Lung (tissue), 12 donors: ENCODE measurements around the gene B3GALT4. TPM values are rescaled to one million over a fixed set of nuclear protein-coding genes. Genes with fewer than 3 reads are reported as not detected.

ENCODE experiments used
- ATAC-seq: fragments of 200-7000 bp; cut with Tn5 transposase; one replicate; pipeline ENCODE4 v1.9.1; 2020; ENCODE audit warnings: moderate number of reproducible peaks; ENCODE audit not compliant: insufficient read depth, low FRiP score
- DNase-seq, 3 donors: peaks; one replicate each; pipeline ENCODE4 v3.0.0-alpha.2; 2013 to 2017
- H3K27ac ChIP-seq, 2 donors: one replicate each; pipeline ENCODE4 v1.5.1; 2013; ENCODE audit warnings: mild to moderate bottlenecking in 2 of 2, moderate library complexity in 2 of 2, control low read depth in 1 of 2, inconsistent platforms in 1 of 2, low read depth in 1 of 2, low read length in 1 of 2
- H3K27me3 ChIP-seq, 3 donors: one replicate each; pipeline ENCODE4 v1.5.1; 2013; ENCODE audit warnings: low read length in 2 of 3; ENCODE audit not compliant: control insufficient read depth in 3 of 3, insufficient read depth in 3 of 3
- H3K36me3 ChIP-seq, 4 donors: one replicate each; pipeline ENCODE4 v1.5.1; 2013; ENCODE audit warnings: low read length in 4 of 4, mild to moderate bottlenecking in 1 of 4, moderate library complexity in 1 of 4; ENCODE audit not compliant: control insufficient read depth in 4 of 4, insufficient read depth in 4 of 4
- H3K4me1 ChIP-seq, 5 donors: one replicate each; pipeline ENCODE4 v1.5.1; 2013; ENCODE audit warnings: low read length in 5 of 5, mild to moderate bottlenecking in 2 of 5, moderate library complexity in 1 of 5; ENCODE audit not compliant: control insufficient read depth in 5 of 5, insufficient read depth in 5 of 5
- H3K4me3 ChIP-seq: one replicate; pipeline ENCODE4 v1.5.1; 2013; ENCODE audit warnings: mild to moderate bottlenecking, control low read depth, moderate library complexity
- H3K9ac ChIP-seq, 2 donors: one replicate each; pipeline ENCODE4 v1.5.1; 2013; ENCODE audit warnings: low read length in 2 of 2, control low read depth in 1 of 2; ENCODE audit not compliant: insufficient read depth in 1 of 2
- H3K9me3 ChIP-seq, 4 donors: one replicate each; pipeline ENCODE4 v1.5.1; 2013; ENCODE audit warnings: low read length in 3 of 4, mild to moderate bottlenecking in 1 of 4, moderate library complexity in 1 of 4; ENCODE audit not compliant: control insufficient read depth in 4 of 4, insufficient read depth in 3 of 4
- CTCF ChIP-seq: IDR thresholded peaks from 2 replicates; pipeline ENCODE4 v1.5.1; 2012; ENCODE audit warnings: mild to moderate bottlenecking; ENCODE audit errors: control extremely low read depth, extremely low read depth
- WGBS, 2 donors: extraction: QIAGEN DNeasy Blood & Tissue Kit; methylation state at CpG; one replicate each; pipeline ENCODE4 v1.1.7; 2013; 5-methylcytosine and 5-hydroxymethylcytosine counted together
- polyA plus RNA-seq, 2 donors: library from polyadenylated mRNA; stranded (reverse); fragments of 200-250 nt; gene quantifications; one replicate each; pipeline ENCODE4 v1.2.1, GENCODE V29; 2013
- total RNA-seq, 2 donors: library from RNA; depleted of rRNA in 1 of 2; stranded (reverse); fragments of >200 nt in 1 of 2; gene quantifications; one replicate each; pipeline ENCODE4 v1.2.1, GENCODE V29; 2014 to 2021
- donor health status: control.
- donor health status: control.
- donor health status: Bipolar disorder and iron deficiency.
- donor health status: healthy.
- donor health status: DM: yes; HTN: yes; CAD: no.

B3GALT4 gene
- total and polyA plus RNA-seq, 4 donors: 6.8 to 19.0 (median 14.0) TPM

GRCh38 chr6:33305052-33305451, 28.1 kb downstream of the B3GALT4 start:
- no peaks in the 10 kb centered on the region for H3K9me3 ChIP-seq
- H3K36me3 ChIP-seq: peaks cover 0 to 35% (median 15%) of the 10 kb centered on the region in 4 donors
- H3K27me3 ChIP-seq: no peaks in the 10 kb centered on the region
- H3K4me1 ChIP-seq: peaks cover 0 to 3% (median 0%) of the 10 kb centered on the region in 5 donors
- H3K9ac ChIP-seq: no peak overlapping the region
- ATAC-seq (no peak), DNase-seq (no peak)
- WGBS, 2 donors: 88 to 90% methylated on average over 8 of the region's 8 CpGs
- peak overlapping the region in 1 of 2 donors; percentile 33 for H3K27ac ChIP-seq
- no peak overlapping the region for H3K4me3 ChIP-seq
- TF ChIP-seq CTCF: no peak

DNA sequence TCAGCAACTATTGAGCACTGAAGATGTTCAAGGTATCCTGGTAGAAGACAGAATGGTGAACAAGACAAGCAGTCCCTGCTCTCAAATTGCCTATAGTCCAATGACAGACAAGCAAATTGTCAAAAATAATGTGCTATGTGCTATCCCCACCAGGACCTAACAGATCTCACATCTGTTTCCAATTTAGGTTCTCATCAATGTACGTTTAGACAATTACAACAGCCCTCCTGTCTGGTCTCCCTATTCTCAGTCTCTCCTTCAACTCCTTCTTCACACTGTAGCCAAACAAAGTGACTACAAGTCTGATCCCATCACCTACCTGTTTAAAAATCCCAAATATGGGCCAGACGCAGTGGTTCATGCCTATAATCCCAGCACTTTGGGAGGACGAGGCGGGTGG, 29.4 kb downstream of the B3GALT4 start:
- H3K36me3 ChIP-seq: peaks cover 0 to 35% (median 15%) of the 10 kb centered on the region in 4 donors
- TF ChIP-seq CTCF: no peak
- peaks cover 0 to 8% (median 0%) of the 10 kb centered on the region in 5 donors for H3K4me1 ChIP-seq
- WGBS, 2 donors: 90 to 92% methylated on average over 4 of the region's 4 CpGs
- no peaks in the 10 kb centered on the region for H3K27me3 ChIP-seq
- H3K9ac ChIP-seq: no peak overlapping the region
- ATAC-seq (no peak), DNase-seq (no peak)
- no peak overlapping the region for H3K4me3 ChIP-seq
- H3K27ac ChIP-seq: no peak overlapping the region
- no peaks in the 10 kb centered on the region for H3K9me3 ChIP-seq

- ATAC-seq: peak; percentile 48
- peak overlapping the region; percentile 96 to 97 for H3K27ac ChIP-seq
- TF ChIP-seq CTCF: no peak
- no peaks in the 10 kb centered on the region for H3K27me3 ChIP-seq
- H3K9ac ChIP-seq: peak overlapping the region; percentile 57 to 66
- H3K4me3 ChIP-seq: peak overlapping the region; percentile 81
- H3K4me1 ChIP-seq: peaks cover 8 to 24% (median 14%) of the 10 kb centered on the region in 5 donors
- 8 to 14% methylated on average over 29 of the region's 29 CpGs for WGBS, 2 donors
- peaks cover 0 to 19% (median 4%) of the 10 kb centered on the region in 4 donors for H3K36me3 ChIP-seq
- peak; percentile 55 to 75 (median 59) for DNase-seq
- no peaks in the 10 kb centered on the region for H3K9me3 ChIP-seq
Measured at GRCh38 chr6:33312361-33313104, 35.6 kb downstream of the B3GALT4 start.
